ENCODE measurements around the gene HMGXB3.

HMGXB3 gene

GRCh38 chr5:150092159-150092787 is 91.7 kb downstream of the HMGXB3 start:
- DNase-seq: no peak

- DNase-seq: no peak
Observed at GRCh38 chr5:150097152-150097551, 96.6 kb downstream of the HMGXB3 start.

- no peak for DNase-seq
Observed at GRCh38 chr5:150101023-150101422, 100.5 kb downstream of the HMGXB3 start.
